Mucosa of gallbladder (tissue), 1 donor: Measurements from ENCODE around the gene CHORDC1. TPM values are rescaled to one million over a fixed set of nuclear protein-coding genes. Genes with fewer than 3 reads are reported as not detected.

ENCODE experiments used
- total RNA-seq: library from RNA; stranded (reverse); gene quantifications from one replicate; pipeline ENCODE4 v1.2.1, GENCODE V29; 2021
- donor health status: DM: no; HTN: no; CAD: no.

Gene CHORDC1
- total RNA-seq, 1 donor from 2014 or later = 33.3 TPM

Other genes with a start within 250 kb of the CHORDC1 start
- not detected for gene TRIM49C, start 191.9 kb downstream of the CHORDC1 start, total RNA-seq
- gene UBTFL1, start 137.1 kb downstream of the CHORDC1 start, total RNA-seq = not detected
- 0.95 TPM for gene NAALAD2, start 88.4 kb downstream of the CHORDC1 start, total RNA-seq